GM21786 (cell line): ENCODE measurements around the gene RMC1.

ENCODE experiments used
- ATAC-seq: cut with Tn5 transposase; IDR thresholded peaks from one replicate; pipeline ENCODE4 v1.9.1; 2021; ENCODE audit not compliant: unreplicated experiment

RMC1 gene

GRCh38 chr18:23529604-23530003 is 26.3 kb downstream of the RMC1 start:
- ATAC-seq, result no peak

- no peak for ATAC-seq
These were observed 26.9 kb downstream of the RMC1 start for GRCh38 chr18:23530195-23530594.

- no peak for ATAC-seq
These were observed 28.6 kb downstream of the RMC1 start for GRCh38 chr18:23531912-23532311.

- ATAC-seq, result no peak
These were observed 29.5 kb downstream of the RMC1 start for GRCh38 chr18:23532848-23533247.

- ATAC-seq, result no peak
These were observed 31.0 kb downstream of the RMC1 start for GRCh38 chr18:23534276-23534675.

- ATAC-seq, result no peak
These were observed 32.9 kb downstream of the RMC1 start for GRCh38 chr18:23536204-23536603.

GRCh38 chr18:23537274-23537673 is 34.0 kb downstream of the RMC1 start:
- ATAC-seq, result no peak

GRCh38 chr18:23538001-23538400 is 34.7 kb downstream of the RMC1 start:
- ATAC-seq, result no peak

- no peak for ATAC-seq
These were observed 35.6 kb downstream of the RMC1 start for GRCh38 chr18:23538870-23539269.

- no peak for ATAC-seq
These were observed 36.0 kb downstream of the RMC1 start for GRCh38 chr18:23539296-23539695.

- ATAC-seq, result no peak
These were observed 36.7 kb downstream of the RMC1 start for GRCh38 chr18:23539911-23540525.

- ATAC-seq, result peak; percentile 81
These were observed 37.6 kb downstream of the RMC1 start for GRCh38 chr18:23540867-23541266.

- no peak for ATAC-seq
These were observed 38.2 kb downstream of the RMC1 start for GRCh38 chr18:23541349-23542093.

GRCh38 chr18:23542461-23542860 is 39.1 kb downstream of the RMC1 start:
- ATAC-seq, result no peak

GRCh38 chr18:23545247-23545789 is 42.0 kb downstream of the RMC1 start:
- no peak for ATAC-seq

- ATAC-seq, result no peak
These were observed 44.0 kb downstream of the RMC1 start for GRCh38 chr18:23547306-23547705.

- no peak for ATAC-seq
These were observed 44.5 kb downstream of the RMC1 start for GRCh38 chr18:23547846-23548245.

GRCh38 chr18:23548275-23548674 is 45.0 kb downstream of the RMC1 start:
- no peak for ATAC-seq

- no peak for ATAC-seq
These were observed 45.4 kb downstream of the RMC1 start for GRCh38 chr18:23548719-23549118.

GRCh38 chr18:23550898-23551297 is 47.6 kb downstream of the RMC1 start:
- no peak for ATAC-seq

- ATAC-seq, result no peak
These were observed 48.7 kb downstream of the RMC1 start for GRCh38 chr18:23551978-23552377.

GRCh38 chr18:23552505-23552904 is 49.2 kb downstream of the RMC1 start:
- no peak for ATAC-seq
